ENCODE measurements around the gene POC1A.

DNA sequence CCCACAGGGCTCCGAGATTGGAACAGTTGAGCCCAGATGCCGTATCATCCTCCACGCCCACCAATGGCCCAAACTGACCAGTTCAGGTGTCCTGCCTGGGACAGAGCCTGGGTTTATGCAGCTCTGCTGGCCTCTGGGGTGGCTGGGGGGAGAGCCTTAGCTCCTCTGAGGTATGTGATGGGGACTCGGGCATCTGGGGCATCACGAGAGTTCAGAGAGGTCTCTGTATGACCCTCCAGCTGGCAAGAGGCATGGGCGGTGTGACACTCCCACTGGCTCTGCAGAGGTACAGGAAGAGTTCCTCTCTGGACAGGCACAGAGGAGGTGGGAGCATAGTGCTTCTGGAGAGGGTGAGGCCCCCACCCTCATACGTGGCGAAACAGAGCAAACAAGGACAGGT lies 71.3 kb downstream of the POC1A start:
- TF ChIP-seq, protein P1, sequence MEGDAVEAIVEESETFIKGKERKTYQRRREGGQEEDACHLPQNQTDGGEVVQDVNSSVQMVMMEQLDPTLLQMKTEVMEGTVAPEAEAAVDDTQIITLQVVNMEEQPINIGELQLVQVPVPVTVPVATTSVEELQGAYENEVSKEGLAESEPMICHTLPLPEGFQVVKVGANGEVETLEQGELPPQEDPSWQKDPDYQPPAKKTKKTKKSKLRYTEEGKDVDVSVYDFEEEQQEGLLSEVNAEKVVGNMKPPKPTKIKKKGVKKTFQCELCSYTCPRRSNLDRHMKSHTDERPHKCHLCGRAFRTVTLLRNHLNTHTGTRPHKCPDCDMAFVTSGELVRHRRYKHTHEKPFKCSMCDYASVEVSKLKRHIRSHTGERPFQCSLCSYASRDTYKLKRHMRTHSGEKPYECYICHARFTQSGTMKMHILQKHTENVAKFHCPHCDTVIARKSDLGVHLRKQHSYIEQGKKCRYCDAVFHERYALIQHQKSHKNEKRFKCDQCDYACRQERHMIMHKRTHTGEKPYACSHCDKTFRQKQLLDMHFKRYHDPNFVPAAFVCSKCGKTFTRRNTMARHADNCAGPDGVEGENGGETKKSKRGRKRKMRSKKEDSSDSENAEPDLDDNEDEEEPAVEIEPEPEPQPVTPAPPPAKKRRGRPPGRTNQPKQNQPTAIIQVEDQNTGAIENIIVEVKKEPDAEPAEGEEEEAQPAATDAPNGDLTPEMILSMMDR (conservative IDR thresholded peaks at IDR 0.05; ENCODE audit: low read depth in 2 of 2): no peak
- TF ChIP-seq POLR2AphosphoS5 (IDR thresholded peaks at IDR 0.05; ENCODE audit: low read depth) (no peak), STAT1 (IDR thresholded peaks at IDR 0.05; ENCODE audit: unreplicated experiment) (no peak), CREB1 (CRISPR knock-in tag; IDR thresholded peaks at IDR 0.05; ENCODE audit: low read depth) (no peak), EZH2 (IDR thresholded peaks at IDR 0.05; ENCODE audit: low read depth, unreplicated experiment) (no peak), EZH2phosphoT487 (IDR thresholded peaks at IDR 0.05; ENCODE audit: unreplicated experiment) (no peak)
- TF ChIP-seq, protein P2, sequence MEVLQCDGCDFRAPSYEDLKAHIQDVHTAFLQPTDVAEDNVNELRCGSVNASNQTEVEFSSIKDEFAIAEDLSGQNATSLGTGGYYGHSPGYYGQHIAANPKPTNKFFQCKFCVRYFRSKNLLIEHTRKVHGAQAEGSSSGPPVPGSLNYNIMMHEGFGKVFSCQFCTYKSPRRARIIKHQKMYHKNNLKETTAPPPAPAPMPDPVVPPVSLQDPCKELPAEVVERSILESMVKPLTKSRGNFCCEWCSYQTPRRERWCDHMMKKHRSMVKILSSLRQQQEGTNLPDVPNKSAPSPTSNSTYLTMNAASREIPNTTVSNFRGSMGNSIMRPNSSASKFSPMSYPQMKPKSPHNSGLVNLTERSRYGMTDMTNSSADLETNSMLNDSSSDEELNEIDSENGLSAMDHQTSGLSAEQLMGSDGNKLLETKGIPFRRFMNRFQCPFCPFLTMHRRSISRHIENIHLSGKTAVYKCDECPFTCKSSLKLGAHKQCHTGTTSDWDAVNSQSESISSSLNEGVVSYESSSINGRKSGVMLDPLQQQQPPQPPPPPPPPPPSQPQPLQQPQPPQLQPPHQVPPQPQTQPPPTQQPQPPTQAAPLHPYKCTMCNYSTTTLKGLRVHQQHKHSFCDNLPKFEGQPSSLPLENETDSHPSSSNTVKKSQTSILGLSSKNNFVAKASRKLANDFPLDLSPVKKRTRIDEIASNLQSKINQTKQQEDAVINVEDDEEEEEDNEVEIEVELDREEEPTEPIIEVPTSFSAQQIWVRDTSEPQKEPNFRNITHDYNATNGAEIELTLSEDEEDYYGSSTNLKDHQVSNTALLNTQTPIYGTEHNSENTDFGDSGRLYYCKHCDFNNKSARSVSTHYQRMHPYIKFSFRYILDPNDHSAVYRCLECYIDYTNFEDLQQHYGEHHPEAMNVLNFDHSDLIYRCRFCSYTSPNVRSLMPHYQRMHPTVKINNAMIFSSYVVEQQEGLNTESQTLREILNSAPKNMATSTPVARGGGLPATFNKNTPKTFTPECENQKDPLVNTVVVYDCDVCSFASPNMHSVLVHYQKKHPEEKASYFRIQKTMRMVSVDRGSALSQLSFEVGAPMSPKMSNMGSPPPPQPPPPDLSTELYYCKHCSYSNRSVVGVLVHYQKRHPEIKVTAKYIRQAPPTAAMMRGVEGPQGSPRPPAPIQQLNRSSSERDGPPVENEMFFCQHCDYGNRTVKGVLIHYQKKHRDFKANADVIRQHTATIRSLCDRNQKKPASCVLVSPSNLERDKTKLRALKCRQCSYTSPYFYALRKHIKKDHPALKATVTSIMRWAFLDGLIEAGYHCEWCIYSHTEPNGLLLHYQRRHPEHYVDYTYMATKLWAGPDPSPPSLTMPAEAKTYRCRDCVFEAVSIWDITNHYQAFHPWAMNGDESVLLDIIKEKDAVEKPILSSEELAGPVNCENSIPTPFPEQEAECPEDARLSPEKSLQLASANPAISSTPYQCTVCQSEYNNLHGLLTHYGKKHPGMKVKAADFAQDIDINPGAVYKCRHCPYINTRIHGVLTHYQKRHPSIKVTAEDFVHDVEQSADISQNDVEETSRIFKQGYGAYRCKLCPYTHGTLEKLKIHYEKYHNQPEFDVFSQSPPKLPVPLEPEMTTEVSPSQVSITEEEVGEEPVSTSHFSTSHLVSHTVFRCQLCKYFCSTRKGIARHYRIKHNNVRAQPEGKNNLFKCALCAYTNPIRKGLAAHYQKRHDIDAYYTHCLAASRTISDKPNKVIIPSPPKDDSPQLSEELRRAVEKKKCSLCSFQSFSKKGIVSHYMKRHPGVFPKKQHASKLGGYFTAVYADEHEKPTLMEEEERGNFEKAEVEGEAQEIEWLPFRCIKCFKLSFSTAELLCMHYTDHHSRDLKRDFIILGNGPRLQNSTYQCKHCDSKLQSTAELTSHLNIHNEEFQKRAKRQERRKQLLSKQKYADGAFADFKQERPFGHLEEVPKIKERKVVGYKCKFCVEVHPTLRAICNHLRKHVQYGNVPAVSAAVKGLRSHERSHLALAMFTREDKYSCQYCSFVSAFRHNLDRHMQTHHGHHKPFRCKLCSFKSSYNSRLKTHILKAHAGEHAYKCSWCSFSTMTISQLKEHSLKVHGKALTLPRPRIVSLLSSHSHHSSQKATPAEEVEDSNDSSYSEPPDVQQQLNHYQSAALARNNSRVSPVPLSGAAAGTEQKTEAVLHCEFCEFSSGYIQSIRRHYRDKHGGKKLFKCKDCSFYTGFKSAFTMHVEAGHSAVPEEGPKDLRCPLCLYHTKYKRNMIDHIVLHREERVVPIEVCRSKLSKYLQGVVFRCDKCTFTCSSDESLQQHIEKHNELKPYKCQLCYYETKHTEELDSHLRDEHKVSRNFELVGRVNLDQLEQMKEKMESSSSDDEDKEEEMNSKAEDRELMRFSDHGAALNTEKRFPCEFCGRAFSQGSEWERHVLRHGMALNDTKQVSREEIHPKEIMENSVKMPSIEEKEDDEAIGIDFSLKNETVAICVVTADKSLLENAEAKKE (CRISPR knock-in tag; IDR thresholded peaks at IDR 0.05): no peak
- TF ChIP-seq, protein P3, sequence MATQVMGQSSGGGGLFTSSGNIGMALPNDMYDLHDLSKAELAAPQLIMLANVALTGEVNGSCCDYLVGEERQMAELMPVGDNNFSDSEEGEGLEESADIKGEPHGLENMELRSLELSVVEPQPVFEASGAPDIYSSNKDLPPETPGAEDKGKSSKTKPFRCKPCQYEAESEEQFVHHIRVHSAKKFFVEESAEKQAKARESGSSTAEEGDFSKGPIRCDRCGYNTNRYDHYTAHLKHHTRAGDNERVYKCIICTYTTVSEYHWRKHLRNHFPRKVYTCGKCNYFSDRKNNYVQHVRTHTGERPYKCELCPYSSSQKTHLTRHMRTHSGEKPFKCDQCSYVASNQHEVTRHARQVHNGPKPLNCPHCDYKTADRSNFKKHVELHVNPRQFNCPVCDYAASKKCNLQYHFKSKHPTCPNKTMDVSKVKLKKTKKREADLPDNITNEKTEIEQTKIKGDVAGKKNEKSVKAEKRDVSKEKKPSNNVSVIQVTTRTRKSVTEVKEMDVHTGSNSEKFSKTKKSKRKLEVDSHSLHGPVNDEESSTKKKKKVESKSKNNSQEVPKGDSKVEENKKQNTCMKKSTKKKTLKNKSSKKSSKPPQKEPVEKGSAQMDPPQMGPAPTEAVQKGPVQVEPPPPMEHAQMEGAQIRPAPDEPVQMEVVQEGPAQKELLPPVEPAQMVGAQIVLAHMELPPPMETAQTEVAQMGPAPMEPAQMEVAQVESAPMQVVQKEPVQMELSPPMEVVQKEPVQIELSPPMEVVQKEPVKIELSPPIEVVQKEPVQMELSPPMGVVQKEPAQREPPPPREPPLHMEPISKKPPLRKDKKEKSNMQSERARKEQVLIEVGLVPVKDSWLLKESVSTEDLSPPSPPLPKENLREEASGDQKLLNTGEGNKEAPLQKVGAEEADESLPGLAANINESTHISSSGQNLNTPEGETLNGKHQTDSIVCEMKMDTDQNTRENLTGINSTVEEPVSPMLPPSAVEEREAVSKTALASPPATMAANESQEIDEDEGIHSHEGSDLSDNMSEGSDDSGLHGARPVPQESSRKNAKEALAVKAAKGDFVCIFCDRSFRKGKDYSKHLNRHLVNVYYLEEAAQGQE (IDR thresholded peaks at IDR 0.05; ENCODE audit: unreplicated experiment): no peak

All from GM23338 (cell line).